GM15510 (cell line): ENCODE data around the gene P2RY13.

Experiments
- POLR2A ChIP-seq: IDR thresholded peaks from 3 replicates; pipeline ENCODE4 v1.6.1; 2011; ENCODE audit warnings: borderline replicate concordance; ENCODE audit not compliant: insufficient read length; ENCODE audit errors: extremely low read depth

P2RY13 gene

GRCh38 chr3:151329363-151329762 is at the start of gene P2RY13:
Gene P2RY13, minus strand, starts transcription at chr3:151329549. Its CDS starts 21 bp downstream, at chr3:151329528.
- no peak for TF ChIP-seq POLR2A

DNA sequence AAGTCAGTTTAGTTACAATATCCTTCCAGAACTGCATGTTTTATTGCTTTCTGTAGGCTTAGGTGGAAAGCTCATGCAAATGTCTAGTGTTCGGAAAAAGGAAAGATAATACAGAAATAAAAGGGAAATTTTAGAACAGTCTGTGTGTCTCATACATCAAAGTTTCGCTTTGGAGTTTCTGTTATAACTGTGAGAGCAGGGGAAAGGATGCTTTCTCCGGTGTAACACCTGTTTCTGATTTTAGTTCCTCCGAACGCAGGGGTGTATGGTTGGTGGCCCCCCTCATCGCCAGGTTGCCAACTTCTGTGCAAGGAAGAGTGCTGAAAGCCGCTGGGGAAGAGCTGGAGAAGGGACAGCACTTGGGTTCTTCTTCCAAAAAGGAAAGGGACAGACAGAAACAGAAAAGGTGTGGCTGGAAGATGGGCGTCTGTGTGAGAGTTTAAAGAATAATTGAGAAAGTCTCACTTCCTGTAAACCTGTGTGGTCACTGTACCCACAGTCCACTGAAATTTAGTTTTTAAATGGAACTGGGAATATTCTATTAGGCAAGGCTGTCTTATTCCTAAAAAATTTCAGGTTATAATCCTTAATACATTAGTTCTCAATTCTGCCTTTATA is 48.5 kb upstream of the P2RY13 start:
- no peak for TF ChIP-seq POLR2A

- no peak for TF ChIP-seq POLR2A
Measured at GRCh38 chr3:151372063-151372820, 42.9 kb upstream of the P2RY13 start.

DNA sequence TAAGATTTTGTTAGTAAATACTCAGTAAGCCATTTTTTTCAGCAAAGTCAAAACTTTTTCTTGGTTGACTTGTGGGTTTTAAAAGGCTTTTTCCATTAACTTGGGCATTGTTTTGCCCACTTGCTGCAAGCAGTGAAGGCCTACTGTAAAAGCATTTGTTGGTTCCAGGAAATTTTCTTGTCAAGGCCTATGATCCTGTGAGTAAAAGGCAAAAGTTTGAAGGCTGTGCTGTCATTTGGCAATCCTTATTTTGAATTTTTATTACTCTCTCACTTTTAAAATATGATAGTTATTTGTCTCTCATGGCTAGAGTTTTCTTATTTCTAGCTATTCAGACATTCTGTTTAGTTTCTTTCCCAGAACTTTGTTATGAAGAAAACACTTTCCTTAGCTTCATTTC is 42.2 kb upstream of the P2RY13 start:
- no peak for TF ChIP-seq POLR2A

- TF ChIP-seq POLR2A, result no peak
Measured at GRCh38 chr3:151367448-151367847, 38.1 kb upstream of the P2RY13 start.

DNA sequence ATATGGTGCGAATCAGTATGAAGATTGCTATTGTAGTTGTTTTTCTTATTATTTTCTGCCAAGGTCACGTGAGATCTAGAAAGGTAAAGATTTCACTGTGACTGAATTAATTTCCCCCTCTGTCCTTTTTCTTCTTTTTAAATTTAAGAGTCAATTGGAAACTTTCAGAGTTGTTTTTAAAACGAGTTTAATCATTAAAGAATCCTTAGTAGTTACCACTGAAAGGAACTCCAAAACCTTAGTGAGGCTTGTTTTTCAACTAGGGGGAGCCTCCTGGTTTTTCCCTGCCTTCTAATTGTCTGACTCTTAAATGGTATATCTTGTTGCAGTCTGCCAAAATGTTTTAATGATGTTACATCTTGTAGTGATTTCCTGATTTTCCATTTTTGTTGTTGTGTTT is 37.6 kb upstream of the P2RY13 start:
- no peak for TF ChIP-seq POLR2A

GRCh38 chr3:151362751-151363174 is 33.4 kb upstream of the P2RY13 start:
- TF ChIP-seq POLR2A, result no peak

- TF ChIP-seq POLR2A, result no peak
Measured at GRCh38 chr3:151357463-151357850, 28.1 kb upstream of the P2RY13 start.

- no peak for TF ChIP-seq POLR2A
Measured at GRCh38 chr3:151356794-151357462, 27.6 kb upstream of the P2RY13 start.

DNA sequence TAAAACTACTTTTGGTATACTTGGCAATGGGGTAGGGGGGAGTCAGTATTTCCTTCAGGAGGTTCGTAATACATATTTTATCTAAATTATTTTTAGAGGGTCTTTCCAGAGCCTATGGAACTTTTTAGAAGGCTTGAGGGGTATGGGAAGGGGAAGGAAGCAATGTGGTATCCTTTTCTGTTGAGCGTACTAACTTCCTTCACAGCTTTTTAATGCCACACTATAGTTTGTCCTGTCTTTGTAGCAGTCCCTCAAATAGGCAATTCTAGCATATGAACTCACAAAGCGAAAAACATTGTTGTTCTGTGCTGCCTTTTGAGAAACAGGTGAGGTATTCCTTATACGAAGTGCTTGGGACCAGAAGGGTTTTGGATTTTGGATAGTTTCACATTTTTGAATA is 22.3 kb upstream of the P2RY13 start:
- TF ChIP-seq POLR2A, result no peak

GRCh38 chr3:151351219-151351618 is 21.9 kb upstream of the P2RY13 start:
- TF ChIP-seq POLR2A, result no peak

- no peak for TF ChIP-seq POLR2A
Measured at GRCh38 chr3:151350656-151351055, 21.3 kb upstream of the P2RY13 start.

- no peak for TF ChIP-seq POLR2A
Measured at GRCh38 chr3:151347432-151347831, 18.1 kb upstream of the P2RY13 start.

GRCh38 chr3:151346292-151346691 is 16.9 kb upstream of the P2RY13 start:
- no peak for TF ChIP-seq POLR2A

DNA sequence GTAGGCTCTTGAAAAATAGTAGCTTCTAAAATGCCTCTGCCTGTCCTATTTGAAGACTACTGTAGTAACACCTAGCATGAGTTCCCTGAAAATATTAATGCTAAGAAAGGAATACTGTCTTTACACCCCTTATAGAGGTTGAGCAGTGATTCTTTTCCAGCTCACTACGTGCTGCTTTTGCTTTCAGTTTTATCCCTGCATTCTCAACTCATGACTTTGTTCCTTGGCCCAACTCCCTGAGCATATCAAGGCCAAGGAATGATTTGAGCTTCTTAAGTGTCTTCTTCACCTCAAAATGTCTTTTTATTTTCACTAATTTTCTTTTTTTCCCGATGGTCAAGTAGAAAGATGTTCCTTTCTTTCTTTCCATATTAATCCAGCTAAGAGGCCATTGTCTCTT is 16.5 kb upstream of the P2RY13 start:
- no peak for TF ChIP-seq POLR2A

DNA sequence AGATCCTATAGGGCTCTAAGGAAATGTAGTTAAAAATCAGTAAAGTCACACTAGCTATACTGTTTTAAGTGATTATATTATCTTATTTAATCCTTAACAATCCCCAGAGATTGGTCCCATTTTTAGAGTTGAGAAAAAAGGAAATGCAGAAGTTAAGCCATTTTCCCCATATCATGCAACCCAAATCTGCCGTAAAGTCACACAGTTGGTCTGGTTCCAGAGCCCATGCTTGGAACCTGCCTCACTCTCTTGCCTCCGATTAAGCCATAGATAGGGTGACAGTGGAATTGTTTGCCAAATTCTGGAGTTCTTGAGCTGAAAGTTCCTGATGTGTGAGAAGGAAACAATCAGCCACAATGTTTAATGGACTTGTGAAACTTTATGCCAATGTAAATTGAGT is 2.3 kb upstream of the P2RY13 start:
- no peak for TF ChIP-seq POLR2A
